ENCODE results near the gene NACAD. TPM values are rescaled to one million over a fixed set of nuclear protein-coding genes. Genes with fewer than 3 reads are reported as not detected.

Gene NACAD
- total RNA-seq, 2 donors from 2014 or later: 0.78 to 1.6 TPM

GRCh38 chr7:45073786-45074527, 14.8 kb downstream of the NACAD start:
- no peak for DNase-seq
- WGBS, 2 donors: 85 to 95% methylated on average over 9 to 14 of the region's 15 CpGs
- H3K36me3 ChIP-seq (replicated peaks in 1 of 2; ENCODE audit: insufficient read depth in 1 of 2, low read depth in 2 of 2): peaks cover 0 to 17% of the 10 kb centered on the region in 2 donors

DNA sequence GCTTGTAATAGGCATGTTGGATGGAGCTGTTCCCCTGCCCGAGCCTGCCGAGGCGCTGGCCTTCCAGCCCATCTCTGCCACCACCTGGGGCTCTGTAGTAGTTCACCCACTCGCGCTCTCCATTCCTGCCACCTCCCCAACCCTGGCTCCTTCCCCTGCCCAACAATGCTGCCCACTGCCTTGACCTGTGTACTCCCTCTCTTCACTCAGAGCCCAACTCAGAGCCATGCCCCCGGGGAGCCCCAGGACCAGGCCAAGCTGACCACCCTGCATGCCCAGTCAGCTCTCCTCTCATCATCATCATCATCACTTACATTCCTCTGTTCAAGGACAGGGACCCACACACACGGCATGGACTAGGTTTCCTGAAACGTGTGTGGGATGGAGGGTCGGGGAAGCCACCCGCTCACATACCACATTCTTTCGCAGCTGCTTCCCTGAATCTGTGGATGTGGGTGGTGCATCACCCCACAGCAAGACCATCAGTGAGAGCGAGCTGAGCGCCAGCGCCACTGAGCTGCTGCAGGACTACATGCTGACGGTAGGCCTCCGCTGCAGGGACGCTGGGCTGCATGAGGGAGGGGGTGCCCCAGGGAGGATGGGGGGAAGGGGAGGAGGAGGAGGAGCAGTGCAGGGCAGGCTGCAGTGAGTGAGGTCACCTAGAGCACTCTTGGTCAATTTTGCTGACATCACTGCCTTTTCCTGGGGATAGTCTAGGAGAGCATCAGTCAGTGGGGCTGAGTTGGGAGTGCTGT, 15.6 kb downstream of the NACAD start:
- peaks cover 0 to 17% of the 10 kb centered on the region in 2 donors for H3K36me3 ChIP-seq (replicated peaks in 1 of 2; ENCODE audit: insufficient read depth in 1 of 2, low read depth in 2 of 2)
- no peaks in the 10 kb centered on the region for H3K27me3 ChIP-seq
- no peak for TF ChIP-seq POLR2A (IDR thresholded peaks at IDR 0.05)
- TF ChIP-seq, protein P1, sequence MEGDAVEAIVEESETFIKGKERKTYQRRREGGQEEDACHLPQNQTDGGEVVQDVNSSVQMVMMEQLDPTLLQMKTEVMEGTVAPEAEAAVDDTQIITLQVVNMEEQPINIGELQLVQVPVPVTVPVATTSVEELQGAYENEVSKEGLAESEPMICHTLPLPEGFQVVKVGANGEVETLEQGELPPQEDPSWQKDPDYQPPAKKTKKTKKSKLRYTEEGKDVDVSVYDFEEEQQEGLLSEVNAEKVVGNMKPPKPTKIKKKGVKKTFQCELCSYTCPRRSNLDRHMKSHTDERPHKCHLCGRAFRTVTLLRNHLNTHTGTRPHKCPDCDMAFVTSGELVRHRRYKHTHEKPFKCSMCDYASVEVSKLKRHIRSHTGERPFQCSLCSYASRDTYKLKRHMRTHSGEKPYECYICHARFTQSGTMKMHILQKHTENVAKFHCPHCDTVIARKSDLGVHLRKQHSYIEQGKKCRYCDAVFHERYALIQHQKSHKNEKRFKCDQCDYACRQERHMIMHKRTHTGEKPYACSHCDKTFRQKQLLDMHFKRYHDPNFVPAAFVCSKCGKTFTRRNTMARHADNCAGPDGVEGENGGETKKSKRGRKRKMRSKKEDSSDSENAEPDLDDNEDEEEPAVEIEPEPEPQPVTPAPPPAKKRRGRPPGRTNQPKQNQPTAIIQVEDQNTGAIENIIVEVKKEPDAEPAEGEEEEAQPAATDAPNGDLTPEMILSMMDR (IDR thresholded peaks at IDR 0.05): no peak
- intact Hi-C loops (cut with DNase I): no loop called here
- no peak overlapping the region for H3K27ac ChIP-seq
- H3K4me3 ChIP-seq: no peak overlapping the region
- DNase-seq (no peak), ATAC-seq (no peak)
- H3K4me1 ChIP-seq: no peaks in the 10 kb centered on the region
- 85 to 88% methylated on average over 17 of the region's 17 CpGs for WGBS, 2 donors
- H3K9me3 ChIP-seq: no peaks in the 10 kb centered on the region

More at GRCh38 chr7:45073786-45074527, 14.8 kb downstream of the NACAD start:
- H3K4me3 ChIP-seq: no peak overlapping the region
- no peaks in the 10 kb centered on the region for H3K27me3 ChIP-seq
- ATAC-seq: no peak
- TF ChIP-seq, protein P1 (IDR thresholded peaks at IDR 0.05): no peak
- TF ChIP-seq POLR2A (IDR thresholded peaks at IDR 0.05): no peak
- intact Hi-C loops (cut with DNase I): no loop called here
- no peaks in the 10 kb centered on the region for H3K4me1 ChIP-seq
- no peak overlapping the region for H3K27ac ChIP-seq
- H3K9me3 ChIP-seq: no peaks in the 10 kb centered on the region

DNA sequence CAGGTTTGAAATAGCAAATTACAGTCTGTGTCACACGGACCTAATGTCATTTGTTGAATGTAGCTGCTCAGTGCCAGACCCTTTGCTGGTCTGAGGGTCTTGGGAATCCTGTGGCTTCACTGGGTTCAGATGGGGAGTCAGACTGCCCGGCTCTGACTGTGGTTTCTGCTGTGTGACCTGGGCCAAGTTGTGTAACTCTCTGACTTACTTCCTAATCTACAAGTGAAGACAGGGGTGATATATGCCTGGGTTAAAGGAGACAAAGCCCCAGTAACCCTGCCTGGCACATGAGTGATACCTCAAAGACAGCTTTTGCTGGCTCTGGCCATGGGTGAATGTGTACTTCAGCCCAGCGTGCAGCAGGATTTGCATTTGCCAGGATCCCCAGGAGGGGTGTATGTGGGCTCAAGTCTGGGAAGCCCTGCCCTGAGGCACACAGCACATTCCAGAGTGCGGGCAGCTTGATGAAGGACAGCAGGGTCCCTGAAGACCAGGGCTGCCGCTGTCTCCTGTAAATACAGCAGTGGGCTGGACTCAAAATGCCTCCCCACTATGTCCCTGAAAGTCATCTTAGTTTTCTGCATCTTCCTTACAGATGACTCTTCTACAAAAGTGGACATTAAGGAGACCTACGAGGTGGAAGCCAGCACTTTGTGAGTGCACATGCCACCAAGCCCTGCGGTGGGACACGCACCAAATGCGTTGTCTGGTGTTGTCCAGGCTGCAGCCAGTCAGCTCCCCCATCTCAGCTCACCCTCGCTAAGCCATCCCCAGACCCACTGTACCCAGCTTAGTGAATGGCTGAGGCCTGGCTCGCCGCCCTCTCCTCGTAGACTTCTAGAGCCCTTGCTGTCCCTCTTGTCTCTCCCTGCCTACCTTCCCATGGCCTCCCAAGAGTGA, 16.4 kb downstream of the NACAD start:
- TF ChIP-seq, protein P1 (IDR thresholded peaks at IDR 0.05): no peak
- TF ChIP-seq POLR2A (IDR thresholded peaks at IDR 0.05): no peak
- no peak overlapping the region for H3K4me3 ChIP-seq
- ATAC-seq (no peak), DNase-seq (no peak)
- no peaks in the 10 kb centered on the region for H3K27me3 ChIP-seq
- H3K36me3 ChIP-seq (replicated peaks in 1 of 2; ENCODE audit: insufficient read depth in 1 of 2, low read depth in 2 of 2): peaks cover 0 to 17% of the 10 kb centered on the region in 2 donors
- H3K4me1 ChIP-seq: no peaks in the 10 kb centered on the region
- H3K9me3 ChIP-seq: no peaks in the 10 kb centered on the region
- WGBS, 2 donors: 84 to 85% methylated on average over 10 to 13 of the region's 13 CpGs
- intact Hi-C loops (cut with DNase I): no loop called here
- no peak overlapping the region for H3K27ac ChIP-seq

DNA sequence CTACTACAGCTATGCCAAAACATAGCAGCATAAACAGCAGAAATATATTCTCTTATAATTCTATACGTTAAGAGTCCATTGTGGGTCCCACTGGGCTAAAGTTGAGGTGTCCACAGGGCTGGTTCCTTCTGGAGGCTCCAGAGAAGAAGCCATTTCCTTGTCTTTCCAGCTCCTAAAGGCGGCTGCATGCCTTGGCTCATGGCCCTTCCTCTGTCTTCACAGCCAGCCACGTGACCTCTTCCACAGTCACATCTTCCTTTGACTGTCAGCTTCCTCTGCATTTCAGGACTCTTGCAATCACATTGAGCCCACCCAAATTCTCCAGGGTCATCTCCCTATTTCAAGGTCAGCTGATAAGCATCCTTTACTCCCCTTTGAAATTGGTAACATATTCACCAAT, 17.2 kb downstream of the NACAD start:
- Histone ChIP-seq H3K4me1 (no peaks in the 10 kb centered on the region), H3K36me3 (replicated peaks in 1 of 2; ENCODE audit: insufficient read depth in 1 of 2, low read depth in 2 of 2) (peaks cover 0 to 17% of the 10 kb centered on the region in 2 donors), H3K27me3 (no peaks in the 10 kb centered on the region), H3K9me3 (no peaks in the 10 kb centered on the region), H3K4me3 (no peak overlapping the region), H3K27ac (no peak overlapping the region)
- TF ChIP-seq, protein P1 (IDR thresholded peaks at IDR 0.05): no peak
- TF ChIP-seq POLR2A (IDR thresholded peaks at IDR 0.05): no peak
- DNase-seq (no peak), ATAC-seq (no peak)
- intact Hi-C loops (cut with DNase I): no loop called here
- 88 to 91% methylated on average over 3 of the region's 3 CpGs for WGBS, 2 donors
